H1 (cell line): ENCODE results near the gene CDCA4. TPM values are rescaled to one million over a fixed set of nuclear protein-coding genes. Genes with fewer than 3 reads are reported as not detected.

Experiments used
- CTCF ChIA-PET: fragments of 300-600 bp; sonication (Branson Sonifier 250); formaldehyde crosslinking; loops from one replicate; lab custom pipeline; 2021; ENCODE audit not compliant: partially characterized antibody; lab: Charles Lee
- POLR2A ChIA-PET: fragments of 300-600 bp; sonication (Branson Sonifier 250); formaldehyde crosslinking; loops from one replicate; lab custom pipeline; 2021; ENCODE audit warnings: inconsistent platforms; ENCODE audit not compliant: partially characterized antibody; lab: Charles Lee
- DNase-seq, 2 experiments: peaks; one replicate each; pipeline versions ENCODE4 v3.0.0 to v3.0.0-alpha.2; 2010 to 2022; ENCODE audit warnings: low spot score in 2 of 2, low read depth in 1 of 2, mixed read lengths in 1 of 2
- FAIRE-seq: peaks from 2 replicates; lab custom pipeline; 2011; peaks lifted over from hg19 to GRCh38; lab: Jason Lieb, UNC
- H2AFZ ChIP-seq: 2 replicates; pipeline ENCODE4 v1.8.1; 2012; ENCODE audit warnings: low read length, inconsistent platforms
- H2AK5ac ChIP-seq: 2 replicates; pipeline ENCODE4 v1.6.1; 2013; ENCODE audit warnings: low read depth, low read length
- H2BK120ac ChIP-seq: replicated peaks from 2 replicates; pipeline ENCODE3; 2013; ENCODE audit warnings: low read depth, low read length, inconsistent platforms
- H2BK12ac ChIP-seq: 2 replicates; pipeline ENCODE4 v1.6.1; 2013; ENCODE audit warnings: low read depth, low read length
- H2BK15ac ChIP-seq: 2 replicates; pipeline ENCODE4 v1.6.1; 2013; ENCODE audit warnings: low read length
- H2BK20ac ChIP-seq: 2 replicates; pipeline ENCODE4 v1.6.1; 2013; ENCODE audit warnings: low read length
- H2BK5ac ChIP-seq: 2 replicates; pipeline ENCODE4 v1.6.1; 2013; ENCODE audit warnings: low read depth, low read length
- H3K14ac ChIP-seq: 2 replicates; pipeline ENCODE4 v1.6.1; 2013; ENCODE audit warnings: inconsistent platforms; ENCODE audit not compliant: insufficient read length
- H3K18ac ChIP-seq: 2 replicates; pipeline ENCODE4 v1.6.1; 2013; ENCODE audit warnings: low read length; ENCODE audit errors: extremely low read depth
- H3K23ac ChIP-seq: 2 replicates; pipeline ENCODE4 v1.6.1; 2013; ENCODE audit warnings: inconsistent platforms; ENCODE audit not compliant: insufficient read length
- H3K23me2 ChIP-seq: 2 replicates; pipeline ENCODE4 v1.6.1; 2013; ENCODE audit warnings: low read depth, low read length
- H3K27ac ChIP-seq: 2 replicates; pipeline ENCODE4 v1.6.1; 2011; ENCODE audit warnings: low read depth, low read length, inconsistent platforms
- H3K27me3 ChIP-seq, 4 experiments: replicated peaks in 1 of 4; 1 replicate in 1 of 4; 2 replicates in 3 of 4; pipeline versions ENCODE4 v1.6.1 to v1.8.1; 2011 to 2013; ENCODE audit warnings: low read length in 3 of 4, mild to moderate bottlenecking in 3 of 4, inconsistent platforms in 2 of 4, mixed read lengths in 2 of 4, moderate library complexity in 1 of 4; ENCODE audit not compliant: control insufficient read depth in 3 of 4, insufficient read depth in 3 of 4; ENCODE audit errors: extremely low read depth in 1 of 4
- H3K36me3 ChIP-seq, 4 experiments: 2 replicates each; pipeline versions ENCODE4 v1.6.1 to v1.8.1; 2011 to 2013; ENCODE audit warnings: mild to moderate bottlenecking in 4 of 4, low read length in 3 of 4, moderate library complexity in 2 of 4, control low read depth in 1 of 4, inconsistent platforms in 1 of 4; ENCODE audit not compliant: insufficient read depth in 4 of 4, control insufficient read depth in 2 of 4
- H3K4ac ChIP-seq: replicated peaks from 2 replicates; pipeline ENCODE3; 2013; ENCODE audit warnings: low read length, low read depth, mixed read lengths, inconsistent platforms; ENCODE audit not compliant: insufficient read length
- H3K4me1 ChIP-seq, 4 experiments: replicated peaks in 1 of 4; 1 replicate in 1 of 4; 2 replicates in 3 of 4; pipeline versions ENCODE4 v1.6.1 to v1.8.1; 2011 to 2013; ENCODE audit warnings: low read length in 3 of 4, inconsistent platforms in 2 of 4, mixed read lengths in 1 of 4; ENCODE audit not compliant: insufficient read depth in 4 of 4, control insufficient read depth in 3 of 4
- H3K4me2 ChIP-seq, 2 experiments: 2 replicates each; pipeline versions ENCODE4 v1.6.1 to v1.8.1; 2011 to 2013; ENCODE audit warnings: low read depth in 2 of 2, low read length in 2 of 2, control low read depth in 1 of 2, inconsistent platforms in 1 of 2, mild to moderate bottlenecking in 1 of 2; ENCODE audit not compliant: insufficient read depth in 1 of 2
- H3K4me3 ChIP-seq, 4 experiments: fragments of 200-600, 300-600 bp in 1 of 4; sonication (generic), shearing (Covaris generic), sonication (Bioruptor Twin) in 1 of 4; 2 replicates each; pipeline versions ENCODE4 v1.5.1 to v1.8.1; 2011 to 2016; ENCODE audit warnings: low read length in 4 of 4, low read depth in 3 of 4, control low read depth in 2 of 4, inconsistent platforms in 2 of 4, mild to moderate bottlenecking in 2 of 4, mixed read lengths in 1 of 4, moderate library complexity in 1 of 4; ENCODE audit not compliant: insufficient read depth in 2 of 4; ENCODE audit errors: extremely low read depth in 1 of 4
- H3K56ac ChIP-seq: replicated peaks from 2 replicates; pipeline ENCODE3; 2013; ENCODE audit warnings: low read depth, mild to moderate bottlenecking, mixed read lengths, low read length, inconsistent platforms; ENCODE audit not compliant: insufficient read length
- H3K79me1 ChIP-seq: 2 replicates; pipeline ENCODE4 v1.6.1; 2013; ENCODE audit warnings: low read depth, low read length, control low read depth
- H3K79me2 ChIP-seq, 2 experiments: 2 replicates each; pipeline versions ENCODE4 v1.6.1 to v1.8.1; 2012 to 2013; ENCODE audit warnings: low read length in 2 of 2, mild to moderate bottlenecking in 2 of 2, inconsistent platforms in 1 of 2; ENCODE audit not compliant: insufficient read depth in 2 of 2, control insufficient read depth in 1 of 2
- H3K9ac ChIP-seq, 4 experiments: replicated peaks in 1 of 4; 1 replicate in 1 of 4; 2 replicates in 3 of 4; pipeline versions ENCODE4 v1.6.1 to v1.8.1; 2011 to 2013; ENCODE audit warnings: low read depth in 3 of 4, low read length in 3 of 4, control low read depth in 2 of 4, mild to moderate bottlenecking in 2 of 4, moderate library complexity in 2 of 4, inconsistent platforms in 1 of 4; ENCODE audit errors: extremely low read depth in 1 of 4
- H3K9me3 ChIP-seq, 2 experiments: 2 replicates each; pipeline versions ENCODE4 v1.6.1 to v1.8.1; 2012 to 2013; ENCODE audit warnings: mild to moderate bottlenecking in 2 of 2, moderate library complexity in 2 of 2, control low read depth in 1 of 2, inconsistent platforms in 1 of 2, low read depth in 1 of 2, low read length in 1 of 2, mixed read lengths in 1 of 2; ENCODE audit not compliant: insufficient read depth in 2 of 2
- H4K20me1 ChIP-seq, 2 experiments: replicated peaks in 1 of 2; 2 replicates each; pipeline versions ENCODE3 to v1.8.1; 2011 to 2013; ENCODE audit warnings: inconsistent platforms in 2 of 2, low read length in 2 of 2, mild to moderate bottlenecking in 1 of 2; ENCODE audit not compliant: insufficient read depth in 2 of 2, control insufficient read depth in 1 of 2
- H4K5ac ChIP-seq: 2 replicates; pipeline ENCODE4 v1.6.1; 2013; ENCODE audit warnings: low read length, low read depth, mixed read lengths, inconsistent platforms; ENCODE audit not compliant: insufficient read length
- H4K8ac ChIP-seq: 2 replicates; pipeline ENCODE4 v1.8.0; 2013; ENCODE audit warnings: mild to moderate bottlenecking, moderate library complexity, low read length, inconsistent platforms; ENCODE audit not compliant: insufficient read depth; ENCODE audit errors: extremely low read depth
- H4K91ac ChIP-seq: replicated peaks from 2 replicates; pipeline ENCODE3; 2013; ENCODE audit warnings: low read length, mixed read lengths, inconsistent platforms; ENCODE audit not compliant: insufficient read length
- ASH2L ChIP-seq: fragments of 200-600, 300-600 bp; sonication (generic); IDR thresholded peaks from one replicate; pipeline ENCODE4 v1.7.1; 2017; ENCODE audit warnings: low read length
- POLR2A ChIP-seq, 2 experiments: IDR thresholded peaks; 1 replicate in 1 of 2; 2 replicates in 1 of 2; pipeline ENCODE4 v1.6.1; 2011; ENCODE audit warnings: low read depth in 2 of 2, low read length in 2 of 2, mild to moderate bottlenecking in 2 of 2; ENCODE audit errors: control extremely low read depth in 1 of 2
- POLR2AphosphoS5 ChIP-seq: IDR thresholded peaks from 2 replicates; pipeline ENCODE4 v1.6.1; 2011; ENCODE audit warnings: low read depth, low read length
- RFX5 ChIP-seq: IDR thresholded peaks from 2 replicates; pipeline ENCODE4 v1.6.1; 2011; ENCODE audit warnings: low read depth, low read length, improper control_type of control experiment, borderline replicate concordance
- RNF2 ChIP-seq: fragments of 200-900, 300-1000 bp; sonication (generic); IDR thresholded peaks from 2 replicates; pipeline ENCODE4 v1.7.1; 2016; ENCODE audit warnings: borderline replicate concordance, low read depth, mild to moderate bottlenecking, antibody characterized with exemption, low read length; ENCODE audit not compliant: poor library complexity, severe bottlenecking; ENCODE audit errors: missing control alignments
- SIN3A ChIP-seq, 2 experiments: IDR thresholded peaks in 1 of 2; conservative IDR thresholded peaks in 1 of 2; 2 replicates each; pipeline ENCODE4 v1.6.1; 2011 to 2012; ENCODE audit warnings: low read length in 2 of 2, improper control_type of control experiment in 1 of 2, low read depth in 1 of 2, mild to moderate bottlenecking in 1 of 2
- YY1 ChIP-seq: IDR thresholded peaks from 2 replicates; pipeline ENCODE4 v1.6.1; 2011; ENCODE audit warnings: low read depth, mild to moderate bottlenecking, low read length
- WGBS, 2 experiments: shearing (Covaris generic) in 1 of 2; methylation state at CpG; one replicate each; pipeline versions ENCODE4 v1.1.6 to v1.1.7; 2013 to 2015; ENCODE audit warnings: low lambda C conversion rate in 2 of 2, mixed read lengths in 2 of 2, inconsistent platforms in 1 of 2, low coverage in 1 of 2, missing lambda C conversion rate in 1 of 2; ENCODE audit not compliant: insufficient replicate concordance in 2 of 2, insufficient coverage in 1 of 2, insufficient read length in 1 of 2; ENCODE audit errors: extremely low coverage in 1 of 2, missing lambda C conversion rate in 1 of 2; 5-methylcytosine and 5-hydroxymethylcytosine counted together
- polyA plus RNA-seq, 7 experiments: library from polyadenylated mRNA; depleted of rRNA in 3 of 7; stranded (reverse) in 5 of 7; unstranded in 2 of 7; fragments of >200 nt in 5 of 7; fragments of 200-250 nt in 2 of 7; gene quantifications; 1 replicate in 5 of 7; 2 replicates in 1 of 7; 4 replicates in 1 of 7; pipeline versions ENCODE4 v1.2.1 to v1.2.3, GENCODE V29; 2011 to 2013; ENCODE audit warnings: missing spikeins in 2 of 7, mixed read lengths in 2 of 7
- total RNA-seq: library from RNA; stranded (reverse); fragmentation: NEBNext Ultra II Directional; extraction: Animal tissue kit (Norgen Biotek cat#: 25700); gene quantifications from 2 replicates; pipeline ENCODE4 v1.2.1, GENCODE V29; 2021
- TF ChIP-seq, protein P1 (sequence below): IDR thresholded peaks from 2 replicates; pipeline ENCODE4 v1.6.1; 2012; ENCODE audit warnings: inconsistent platforms

Gene CDCA4
- total and polyA plus RNA-seq, 2 of the 8 experiments (the other 6 are each of a cell fraction or from before 2014, with no cell fraction given) = 49.9 to 62.4 TPM

DNA sequence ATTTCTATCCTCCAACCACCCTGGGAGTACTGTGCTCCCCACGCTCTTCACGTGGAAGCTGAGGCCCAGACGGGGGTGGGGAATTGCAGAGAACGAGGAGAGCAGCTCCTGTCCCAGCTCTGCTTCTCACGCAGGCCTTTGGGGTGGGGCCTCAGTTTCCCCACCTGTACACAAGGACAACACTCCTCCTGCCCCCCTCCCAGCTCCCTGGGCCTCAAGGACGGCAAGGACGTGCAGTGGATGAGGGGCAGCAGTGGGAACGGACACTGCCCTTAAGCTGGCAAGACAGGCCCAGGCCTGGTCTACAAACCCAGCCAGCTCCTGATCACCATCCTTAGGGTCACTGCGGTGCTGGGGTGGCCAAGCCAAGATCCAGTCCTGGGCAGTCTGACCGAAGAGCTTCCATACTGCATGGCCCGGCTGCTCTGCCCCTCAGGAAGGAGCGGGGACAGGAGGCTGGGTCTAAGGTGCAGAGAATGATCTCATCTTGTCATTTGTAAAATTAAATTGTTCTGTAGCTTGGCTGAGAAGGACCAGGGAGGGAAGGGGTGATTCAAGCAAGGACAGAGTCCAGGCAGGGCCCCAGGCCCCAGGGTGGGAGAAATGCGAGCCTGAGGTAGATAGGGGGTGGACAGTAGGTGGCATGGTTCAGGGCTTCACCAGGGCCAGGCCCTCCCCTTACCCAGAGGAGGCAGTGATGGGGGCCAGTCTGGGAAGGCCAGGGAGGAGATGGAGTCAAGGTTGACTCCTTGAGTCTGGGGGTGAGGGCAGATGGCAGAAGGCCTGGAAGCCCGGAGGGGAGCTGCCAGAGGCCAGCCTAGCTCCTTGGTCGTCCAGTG lies 36.6 kb downstream of the CDCA4 start:
- peak overlapping the region; percentile 56; the same call in 1 of the 2 replicates for H2BK20ac ChIP-seq
- no peak overlapping the region for H3K4me3 ChIP-seq
- ChIA-PET CTCF (interaction anchor here (0.6 to 2.6 kb wide), 9 partner anchors 9 to 176 kb away, joined by 3 to 17 read pairs (median 3); no protein-coding TSS in a partner anchor), POLR2A (interaction anchor here (0.9 to 2.1 kb wide), 5 partner anchors 9 to 115 kb away, joined by 3 to 5 read pairs (median 4); partner anchors contain the start of gene CDCA4)
- H2BK120ac ChIP-seq = no peak overlapping the region
- no peaks in the 10 kb centered on the region; a peak in 1 of 8 replicates for H3K36me3 ChIP-seq
- peak overlapping the region; percentile 80 for H4K8ac ChIP-seq
- H2AK5ac ChIP-seq = 0 out of 2 replicates have a peak overlapping the region, but pooled peaks have one; percentile 53
- no peak overlapping the region for H3K4me2 ChIP-seq
- 91% methylated on average over 15 of the region's 15 CpGs; no CpG with 5 or more reads in 1 of the 2 experiments for WGBS, 2 experiments
- no peak overlapping the region for H4K5ac ChIP-seq
- no peak overlapping the region for H2AFZ ChIP-seq
- no peak overlapping the region for H3K56ac ChIP-seq
- no peak overlapping the region for H3K4ac ChIP-seq
- H4K91ac ChIP-seq = peak overlapping the region; percentile 85
- no peak overlapping the region for H3K27ac ChIP-seq
- peaks cover 0 to 3% of the 10 kb centered on the region in 2 experiments; a peak in 1 of 4 replicates for H3K9me3 ChIP-seq
- peaks cover 0 to 7% (median 2%) of the 10 kb centered on the region in 4 experiments; a peak in 4 of 7 replicates for H3K4me1 ChIP-seq
- H4K20me1 ChIP-seq = peaks cover 3 to 8% of the 10 kb centered on the region in 2 experiments
- H3K23me2 ChIP-seq = peaks cover 7% of the 10 kb centered on the region; the same call in 1 of the 2 replicates
- peak overlapping the region; percentile 32; the same call in 1 of the 2 replicates for H3K18ac ChIP-seq
- no peaks in the 10 kb centered on the region for H3K79me2 ChIP-seq
- H3K23ac ChIP-seq = no peak overlapping the region
- no peaks in the 10 kb centered on the region for H3K79me1 ChIP-seq
- no peak overlapping the region for H3K14ac ChIP-seq
- 0 out of 2 replicates have a peak overlapping the region, but pooled peaks have one; percentile 39 for H2BK12ac ChIP-seq
- no peak for DNase-seq
- H2BK15ac ChIP-seq = 0 out of 2 replicates have a peak overlapping the region, but pooled peaks have one; percentile 37
- no peak for FAIRE-seq
- peaks cover 0 to 12% (median 7%) of the 10 kb centered on the region in 4 experiments; a peak in 5 of 7 replicates for H3K27me3 ChIP-seq
- 0 out of 2 replicates have a peak overlapping the region, but pooled peaks have one; percentile 35 for H2BK5ac ChIP-seq
- H3K9ac ChIP-seq = no peak overlapping the region
- no peak for TF ChIP-seq YY1
- no peak for TF ChIP-seq RNF2
- TF ChIP-seq POLR2A (IDR thresholded peaks at IDR 0.05; ENCODE audit: control extremely low read depth in 1 of 2, low read depth in 2 of 2, low read length in 2 of 2) = no peak
- TF ChIP-seq, protein P1, sequence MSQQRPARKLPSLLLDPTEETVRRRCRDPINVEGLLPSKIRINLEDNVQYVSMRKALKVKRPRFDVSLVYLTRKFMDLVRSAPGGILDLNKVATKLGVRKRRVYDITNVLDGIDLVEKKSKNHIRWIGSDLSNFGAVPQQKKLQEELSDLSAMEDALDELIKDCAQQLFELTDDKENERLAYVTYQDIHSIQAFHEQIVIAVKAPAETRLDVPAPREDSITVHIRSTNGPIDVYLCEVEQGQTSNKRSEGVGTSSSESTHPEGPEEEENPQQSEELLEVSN = no peak
- no peak for TF ChIP-seq RFX5
- TF ChIP-seq ASH2L = no peak
- no peak for TF ChIP-seq SIN3A (conservative IDR thresholded peaks at IDR 0.05 in 1 of 2, IDR thresholded peaks at IDR 0.05 in 1 of 2; ENCODE audit: low read depth in 1 of 2, low read length in 2 of 2)
- TF ChIP-seq POLR2AphosphoS5 = no peak
